ENCODE measurements around the gene GLO1. TPM values are rescaled to one million over a fixed set of nuclear protein-coding genes. Genes with fewer than 3 reads are reported as not detected.

GLO1 gene
- 100 to 1,000 TPM in 1 of 2 donors, 10 to 100 TPM in 1; 59.2 to 108 TPM for total RNA-seq
- polyA plus RNA-seq, result 10 to 100 TPM; 50.5 to 85.8 TPM

GRCh38 chr6:38702558-38703397 is at the start of gene GLO1:
TSS of gene GLO1 (minus strand) at chr6:38703145. CDS start at chr6:38703054, 91 bp downstream.
- peak within 1 kb of the TSS; percentile 54 to 98 (median 66) for H3K4me3 ChIP-seq (ENCODE audit: low read depth in 1 of 3, low read length in 3 of 3)
- no peaks in the 10 kb centered on the region for H3K27me3 ChIP-seq (ENCODE audit: control insufficient read depth in 4 of 4, insufficient read depth in 4 of 4, low read length in 3 of 4)
- DNase-seq (ENCODE audit: low spot score), result peak; percentile 94
- WGBS, result under 1% methylated on average over 53 of the region's 53 CpGs
- H3K9me3 ChIP-seq (ENCODE audit: control insufficient read depth in 4 of 4, low read length in 3 of 4), result peaks cover 0 to 1% (median 0%) of the 10 kb centered on the region in 4 donors
- peak within 1 kb of the TSS; percentile 77 for H3K9ac ChIP-seq (ENCODE audit: low read depth in 1 of 2, low read length in 2 of 2)
- H3K27ac ChIP-seq (ENCODE audit: low read depth in 1 of 2, low read length in 2 of 2), result peak within 1 kb of the TSS; percentile 84 to 96
- peaks cover 2 to 4% (median 3%) of the 10 kb centered on the region in 4 donors for H3K4me1 ChIP-seq (ENCODE audit: control insufficient read depth in 4 of 4, insufficient read depth in 4 of 4, low read length in 3 of 4)
- TF ChIP-seq NR2F2 (IDR thresholded peaks at IDR 0.05), result no peak
- TF ChIP-seq ZBTB33 (IDR thresholded peaks at IDR 0.05), result no peak
- peak; percentile 4 to 13 for TF ChIP-seq RAD21 (IDR thresholded peaks at IDR 0.05)
- no peak for TF ChIP-seq ATF3 (IDR thresholded peaks at IDR 0.05)
- peak; percentile 40 to 49 for TF ChIP-seq HNF4A (conservative IDR thresholded peaks at IDR 0.05)
- TF ChIP-seq YY1 (IDR thresholded peaks at IDR 0.05), result peak; percentile 97
- peak; percentile 85 for TF ChIP-seq SP1 (IDR thresholded peaks at IDR 0.05)
- TF ChIP-seq MAX (IDR thresholded peaks at IDR 0.05), result no peak
- no peak for TF ChIP-seq CTCF (IDR thresholded peaks at IDR 0.05; ENCODE audit: low read depth, low read length, missing input control)
- TF ChIP-seq HNF4G (IDR thresholded peaks at IDR 0.05), result no peak
- no peak for TF ChIP-seq EGR1 (IDR thresholded peaks at IDR 0.05; ENCODE audit: low read depth in 2 of 2)
- TF ChIP-seq JUND (IDR thresholded peaks at IDR 0.05), result peak; percentile 90 to 92
- peak; percentile 61 for TF ChIP-seq FOXA1 (IDR thresholded peaks at IDR 0.05)
- peak; percentile 96 for TF ChIP-seq TAF1 (conservative IDR thresholded peaks at IDR 0.05)
- TF ChIP-seq RXRA (IDR thresholded peaks at IDR 0.05), result peak; percentile 6 to 9
- no peak for TF ChIP-seq GABPA (IDR thresholded peaks at IDR 0.05 in 1 of 2, conservative IDR thresholded peaks at IDR 0.05 in 1 of 2)
- peak; percentile 82 for TF ChIP-seq FOXA2 (IDR thresholded peaks at IDR 0.05)
- peak; percentile 84 for TF ChIP-seq REST (IDR thresholded peaks at IDR 0.05)
- H3K36me3 ChIP-seq (ENCODE audit: control insufficient read depth in 4 of 4, insufficient read depth in 3 of 4, low read depth in 1 of 4, low read length in 3 of 4), result peaks cover 0 to 3% (median 0%) of the 10 kb centered on the region in 4 donors
